ENCODE data around the gene RPS2.

RPS2 gene

DNA sequence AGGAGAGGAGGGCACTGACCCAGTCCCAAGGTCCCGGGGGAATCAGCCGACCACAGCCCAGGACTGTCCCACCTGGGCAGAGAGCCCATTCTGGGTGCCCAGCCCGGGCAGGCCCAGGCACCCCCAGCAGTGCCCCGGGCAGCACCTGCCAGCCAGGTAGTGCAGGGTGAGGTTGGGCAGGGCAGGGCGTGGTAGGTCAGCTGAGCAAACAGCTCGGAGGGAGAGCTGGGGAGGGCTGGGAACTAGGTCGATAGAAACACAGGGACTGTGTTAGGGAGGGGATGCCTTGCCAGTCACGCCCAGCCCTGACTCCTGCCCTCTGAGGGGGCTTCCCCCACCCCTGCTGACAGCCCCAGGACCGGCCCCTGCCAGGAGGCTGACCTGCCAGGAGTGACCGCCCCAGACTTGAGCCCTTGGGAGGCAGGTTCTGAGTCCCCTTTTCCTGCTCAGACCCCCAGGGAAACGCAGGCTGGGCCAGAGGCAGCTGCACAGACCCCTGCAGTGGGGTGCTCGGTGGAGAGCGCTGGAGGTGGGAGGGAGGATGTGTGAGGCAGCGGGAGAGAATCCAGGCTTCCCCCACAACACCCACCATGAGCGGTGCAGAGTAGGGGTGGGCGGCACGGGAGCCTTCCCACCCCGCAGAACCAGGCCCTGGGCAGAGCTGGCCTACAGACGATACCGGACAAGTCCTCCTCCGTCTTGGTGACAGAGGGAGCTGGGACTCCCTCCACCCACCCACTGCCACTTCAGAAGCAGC is 51.1 kb downstream of the RPS2 start:
- TF ChIP-seq, protein P1, sequence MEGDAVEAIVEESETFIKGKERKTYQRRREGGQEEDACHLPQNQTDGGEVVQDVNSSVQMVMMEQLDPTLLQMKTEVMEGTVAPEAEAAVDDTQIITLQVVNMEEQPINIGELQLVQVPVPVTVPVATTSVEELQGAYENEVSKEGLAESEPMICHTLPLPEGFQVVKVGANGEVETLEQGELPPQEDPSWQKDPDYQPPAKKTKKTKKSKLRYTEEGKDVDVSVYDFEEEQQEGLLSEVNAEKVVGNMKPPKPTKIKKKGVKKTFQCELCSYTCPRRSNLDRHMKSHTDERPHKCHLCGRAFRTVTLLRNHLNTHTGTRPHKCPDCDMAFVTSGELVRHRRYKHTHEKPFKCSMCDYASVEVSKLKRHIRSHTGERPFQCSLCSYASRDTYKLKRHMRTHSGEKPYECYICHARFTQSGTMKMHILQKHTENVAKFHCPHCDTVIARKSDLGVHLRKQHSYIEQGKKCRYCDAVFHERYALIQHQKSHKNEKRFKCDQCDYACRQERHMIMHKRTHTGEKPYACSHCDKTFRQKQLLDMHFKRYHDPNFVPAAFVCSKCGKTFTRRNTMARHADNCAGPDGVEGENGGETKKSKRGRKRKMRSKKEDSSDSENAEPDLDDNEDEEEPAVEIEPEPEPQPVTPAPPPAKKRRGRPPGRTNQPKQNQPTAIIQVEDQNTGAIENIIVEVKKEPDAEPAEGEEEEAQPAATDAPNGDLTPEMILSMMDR (IDR thresholded peaks at IDR 0.05; ENCODE audit: control insufficient read depth, extremely low read depth, insufficient read depth): no peak
- H3K4me3 ChIP-seq (ENCODE audit: low read depth, low read length): no peak overlapping the region
- no peak for DNase-seq (ENCODE audit: low read depth)

DNA sequence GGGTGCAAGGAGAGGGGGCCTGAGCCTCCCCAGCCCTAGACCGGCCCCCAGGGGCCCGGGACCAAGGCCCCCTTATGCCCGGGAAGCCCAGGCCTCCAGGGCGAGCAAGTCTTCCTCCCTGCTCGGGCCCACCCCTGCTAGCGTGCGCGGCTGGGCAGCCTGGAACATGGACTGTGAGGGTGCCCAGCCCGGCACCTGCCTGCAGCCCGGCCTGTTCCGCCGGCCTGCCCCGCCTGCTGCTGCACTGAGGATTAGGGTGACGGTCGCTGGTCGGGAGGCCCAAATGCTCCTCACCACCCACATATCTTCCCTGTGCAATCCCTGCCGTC is 52.4 kb downstream of the RPS2 start:
- no peak for DNase-seq (ENCODE audit: low read depth)
- TF ChIP-seq, protein P1 (IDR thresholded peaks at IDR 0.05; ENCODE audit: control insufficient read depth, extremely low read depth, insufficient read depth): no peak
- H3K4me3 ChIP-seq (ENCODE audit: low read depth, low read length): no peak overlapping the region

Measured in LNCaP clone FGC (cell line).